ENCODE data around the gene MSL3B.
A peak's percentile ranks its signal among the peaks of the same experiment; 100 is the strongest.

The MSL3B gene

DNA sequence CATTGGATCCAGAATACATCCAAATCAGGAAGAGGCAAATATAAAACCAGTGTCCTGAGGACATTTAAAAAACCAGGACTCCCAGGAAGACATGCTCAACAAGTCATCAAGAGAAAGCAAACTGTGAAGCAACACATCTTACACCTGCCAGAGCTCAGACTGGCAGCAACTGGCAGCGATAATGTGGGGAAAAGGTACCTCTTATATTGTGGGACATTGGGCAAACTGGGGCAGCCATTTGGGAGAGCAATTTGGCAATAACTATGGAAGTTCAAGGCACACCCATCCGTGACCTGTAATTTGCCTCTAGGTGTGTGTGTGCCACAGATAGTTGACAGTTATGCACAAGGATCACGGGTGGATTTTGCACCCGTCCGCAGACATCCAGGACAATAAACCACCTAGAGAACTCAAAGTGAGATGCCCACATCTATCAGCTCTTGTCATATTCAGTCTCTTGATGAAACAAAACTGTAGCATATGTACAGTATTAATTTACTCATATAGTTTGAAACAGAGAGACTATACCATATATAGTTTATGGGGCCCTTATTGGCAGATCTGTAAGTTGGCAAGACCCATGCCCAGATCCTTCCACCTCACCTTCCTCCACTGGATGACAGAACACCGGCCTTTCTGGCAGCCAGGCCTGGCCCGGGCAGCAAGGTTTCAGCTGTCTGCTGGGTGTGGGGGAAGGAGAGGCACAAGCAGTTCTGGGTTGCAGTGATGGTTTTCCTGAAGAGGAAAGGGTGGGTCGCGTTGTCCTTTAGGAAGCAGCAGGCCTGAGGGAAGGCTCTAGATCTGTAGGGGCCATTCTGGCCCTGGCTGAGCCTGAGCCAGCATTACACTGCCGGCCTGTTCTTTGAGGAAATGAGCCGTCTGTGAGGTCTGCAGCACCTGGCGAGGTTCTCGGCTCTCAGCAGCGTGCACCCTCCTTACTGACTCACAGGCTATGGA, 32.7 kb downstream of the MSL3B start:
- no peak overlapping the region for H2BK15ac ChIP-seq (ENCODE audit: low read length)
- no CpG with 5 or more reads among the region's 14 CpGs for WGBS, 2 donors (ENCODE audit: extremely low coverage in 2 of 2, insufficient read length in 2 of 2, insufficient replicate concordance in 1 of 2)
- peaks cover 6 to 8% of the 10 kb centered on the region in 2 donors for H3K4me1 ChIP-seq (ENCODE audit: control insufficient read depth in 2 of 2, insufficient read depth in 1 of 2, low read depth in 1 of 2, low read length in 2 of 2)
- H3K14ac ChIP-seq (ENCODE audit: low read length), result no peak overlapping the region
- H3K4me3 ChIP-seq (ENCODE audit: low read length in 2 of 2), result no peak overlapping the region
- no peak overlapping the region for H3K23ac ChIP-seq (ENCODE audit: low read depth, low read length, poor library complexity)
- no peak overlapping the region for H4K8ac ChIP-seq (ENCODE audit: low read depth, low read length)
- H3K4ac ChIP-seq (ENCODE audit: low read length), result no peak overlapping the region
- no peak overlapping the region for H4K91ac ChIP-seq (ENCODE audit: low read depth, low read length, poor library complexity)
- no peak overlapping the region for H2BK5ac ChIP-seq (ENCODE audit: low read length)
- H3K9ac ChIP-seq (ENCODE audit: low read depth, low read length, poor library complexity), result peak overlapping the region; percentile 61
- no peak for DNase-seq (ENCODE audit: low spot score)
- H2AK5ac ChIP-seq (ENCODE audit: low read depth, low read length), result no peak overlapping the region
- no peak overlapping the region for H3K18ac ChIP-seq (ENCODE audit: low read length)
- no peak overlapping the region for H2BK120ac ChIP-seq (ENCODE audit: low read depth, low read length)
- H3K4me2 ChIP-seq (ENCODE audit: insufficient read depth, low read length, poor library complexity, severe bottlenecking), result no peak overlapping the region
- peaks cover 49 to 74% of the 10 kb centered on the region in 2 donors for H3K36me3 ChIP-seq (replicated peaks in 1 of 2; ENCODE audit: control insufficient read depth in 2 of 2, insufficient read depth in 2 of 2, low read length in 2 of 2)
- H2AFZ ChIP-seq (ENCODE audit: low read length), result no peak overlapping the region
- no peaks in the 10 kb centered on the region for H3K27me3 ChIP-seq (ENCODE audit: control insufficient read depth in 3 of 3, insufficient read depth in 3 of 3, low read depth in 1 of 3, low read length in 3 of 3)
- H3K79me1 ChIP-seq (ENCODE audit: low read depth, low read length), result peaks cover 12% of the 10 kb centered on the region
- no peak overlapping the region for H2BK12ac ChIP-seq (ENCODE audit: low read length)
- no peak overlapping the region for H3K27ac ChIP-seq (replicated peaks; ENCODE audit: low read length)
- peaks cover 0 to 3% of the 10 kb centered on the region in 2 donors for H3K9me3 ChIP-seq (replicated peaks in 1 of 2; ENCODE audit: control insufficient read depth in 2 of 2, insufficient read depth in 1 of 2, low read depth in 1 of 2, low read length in 2 of 2)

DNA sequence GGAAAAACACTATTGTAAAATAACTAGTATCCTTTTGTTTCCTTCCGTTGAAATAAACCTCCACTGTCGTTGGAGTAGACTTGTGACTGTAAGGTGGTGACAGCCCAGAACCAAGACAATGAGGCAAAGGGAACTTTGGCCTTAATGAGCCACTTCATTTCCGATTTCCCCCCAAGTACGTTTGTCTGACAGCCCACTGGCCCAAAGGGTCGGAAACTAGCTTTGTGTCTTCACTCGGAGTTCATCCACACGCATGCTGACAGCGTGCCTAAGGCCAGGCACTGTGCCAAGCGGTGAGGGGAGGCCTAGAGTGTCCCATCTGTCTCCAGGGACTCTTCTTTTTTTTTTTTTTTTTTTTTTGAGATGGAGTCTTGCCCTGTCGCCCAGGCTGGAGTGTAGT, 34.8 kb downstream of the MSL3B start:
- WGBS, 2 donors (ENCODE audit: extremely low coverage in 2 of 2, insufficient read length in 2 of 2, insufficient replicate concordance in 1 of 2), result no CpG with 5 or more reads among the region's 10 CpGs
- Histone ChIP-seq H3K4ac (ENCODE audit: low read length) (no peak overlapping the region), H3K36me3 (replicated peaks in 1 of 2; ENCODE audit: control insufficient read depth in 2 of 2, insufficient read depth in 2 of 2, low read length in 2 of 2) (peaks cover 28 to 52% of the 10 kb centered on the region in 2 donors), H3K23ac (ENCODE audit: low read depth, low read length, poor library complexity) (no peak overlapping the region), H3K79me1 (ENCODE audit: low read depth, low read length) (peaks cover 1% of the 10 kb centered on the region), H4K8ac (ENCODE audit: low read depth, low read length) (no peak overlapping the region), H2AK5ac (ENCODE audit: low read depth, low read length) (no peak overlapping the region), H3K27me3 (ENCODE audit: control insufficient read depth in 3 of 3, insufficient read depth in 3 of 3, low read depth in 1 of 3, low read length in 3 of 3) (no peaks in the 10 kb centered on the region), H3K27ac (replicated peaks; ENCODE audit: low read length) (peak overlapping the region; percentile 19), H3K9ac (ENCODE audit: low read depth, low read length, poor library complexity) (no peak overlapping the region), H3K4me1 (ENCODE audit: control insufficient read depth in 2 of 2, insufficient read depth in 1 of 2, low read depth in 1 of 2, low read length in 2 of 2) (peaks cover 6% of the 10 kb centered on the region in 2 donors), H2AFZ (ENCODE audit: low read length) (no peak overlapping the region), H2BK5ac (ENCODE audit: low read length) (no peak overlapping the region), H3K14ac (ENCODE audit: low read length) (no peak overlapping the region), H2BK120ac (ENCODE audit: low read depth, low read length) (no peak overlapping the region), H3K9me3 (replicated peaks in 1 of 2; ENCODE audit: control insufficient read depth in 2 of 2, insufficient read depth in 1 of 2, low read depth in 1 of 2, low read length in 2 of 2) (peaks cover 0 to 3% of the 10 kb centered on the region in 2 donors), H3K18ac (ENCODE audit: low read length) (no peak overlapping the region), H4K91ac (ENCODE audit: low read depth, low read length, poor library complexity) (no peak overlapping the region), H2BK15ac (ENCODE audit: low read length) (no peak overlapping the region), H3K4me2 (ENCODE audit: insufficient read depth, low read length, poor library complexity, severe bottlenecking) (no peak overlapping the region), H3K4me3 (ENCODE audit: low read length in 2 of 2) (no peak overlapping the region), H2BK12ac (ENCODE audit: low read length) (no peak overlapping the region)
- DNase-seq (ENCODE audit: low spot score), result no peak

DNA sequence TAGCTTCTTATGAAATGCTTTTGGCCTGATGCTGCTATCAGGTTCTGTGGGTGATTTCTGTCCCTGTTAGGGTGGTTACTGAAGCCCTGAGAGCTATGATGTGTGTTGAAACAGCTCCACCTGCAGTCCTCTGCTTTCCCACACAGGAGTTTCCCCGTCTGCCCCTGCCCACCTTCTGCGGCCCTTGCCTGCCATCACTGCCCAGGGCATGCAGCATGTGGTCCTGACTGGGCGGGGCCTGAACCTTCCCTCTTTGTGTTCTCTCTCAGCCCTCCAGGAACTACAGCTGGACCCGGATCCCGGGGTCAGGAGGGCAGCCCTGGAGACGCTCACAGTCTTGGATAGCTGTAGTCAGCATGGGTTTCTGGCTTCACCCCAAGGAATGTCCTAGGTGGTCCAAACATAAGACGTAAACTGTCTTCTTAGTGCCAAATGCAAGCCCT, 35.3 kb downstream of the MSL3B start:
- Histone ChIP-seq H2AK5ac (ENCODE audit: low read depth, low read length) (no peak overlapping the region), H2AFZ (ENCODE audit: low read length) (peak overlapping the region; percentile 71), H4K8ac (ENCODE audit: low read depth, low read length) (no peak overlapping the region), H3K23ac (ENCODE audit: low read depth, low read length, poor library complexity) (no peak overlapping the region), H3K27me3 (ENCODE audit: control insufficient read depth in 3 of 3, insufficient read depth in 3 of 3, low read depth in 1 of 3, low read length in 3 of 3) (no peaks in the 10 kb centered on the region), H2BK5ac (ENCODE audit: low read length) (no peak overlapping the region), H3K4me3 (ENCODE audit: low read length in 2 of 2) (no peak overlapping the region), H3K9me3 (replicated peaks in 1 of 2; ENCODE audit: control insufficient read depth in 2 of 2, insufficient read depth in 1 of 2, low read depth in 1 of 2, low read length in 2 of 2) (peaks cover 0 to 3% of the 10 kb centered on the region in 2 donors), H3K18ac (ENCODE audit: low read length) (peak overlapping the region; percentile 60), H2BK15ac (ENCODE audit: low read length) (no peak overlapping the region), H3K14ac (ENCODE audit: low read length) (no peak overlapping the region), H3K9ac (ENCODE audit: low read depth, low read length, poor library complexity) (no peak overlapping the region), H3K27ac (replicated peaks; ENCODE audit: low read length) (no peak overlapping the region), H2BK120ac (ENCODE audit: low read depth, low read length) (no peak overlapping the region), H3K36me3 (replicated peaks in 1 of 2; ENCODE audit: control insufficient read depth in 2 of 2, insufficient read depth in 2 of 2, low read length in 2 of 2) (peaks cover 23 to 47% of the 10 kb centered on the region in 2 donors), H3K4me1 (ENCODE audit: control insufficient read depth in 2 of 2, insufficient read depth in 1 of 2, low read depth in 1 of 2, low read length in 2 of 2) (peaks cover 6% of the 10 kb centered on the region in 2 donors), H2BK12ac (ENCODE audit: low read length) (no peak overlapping the region), H3K4ac (ENCODE audit: low read length) (no peak overlapping the region), H3K79me1 (ENCODE audit: low read depth, low read length) (peaks cover 1% of the 10 kb centered on the region), H4K91ac (ENCODE audit: low read depth, low read length, poor library complexity) (no peak overlapping the region), H3K4me2 (ENCODE audit: insufficient read depth, low read length, poor library complexity, severe bottlenecking) (no peak overlapping the region)
- peak; percentile 54 for DNase-seq (ENCODE audit: low spot score)
- WGBS, 2 donors (ENCODE audit: extremely low coverage in 2 of 2, insufficient read length in 2 of 2, insufficient replicate concordance in 1 of 2), result no CpG with 5 or more reads among the region's 7 CpGs

DNA sequence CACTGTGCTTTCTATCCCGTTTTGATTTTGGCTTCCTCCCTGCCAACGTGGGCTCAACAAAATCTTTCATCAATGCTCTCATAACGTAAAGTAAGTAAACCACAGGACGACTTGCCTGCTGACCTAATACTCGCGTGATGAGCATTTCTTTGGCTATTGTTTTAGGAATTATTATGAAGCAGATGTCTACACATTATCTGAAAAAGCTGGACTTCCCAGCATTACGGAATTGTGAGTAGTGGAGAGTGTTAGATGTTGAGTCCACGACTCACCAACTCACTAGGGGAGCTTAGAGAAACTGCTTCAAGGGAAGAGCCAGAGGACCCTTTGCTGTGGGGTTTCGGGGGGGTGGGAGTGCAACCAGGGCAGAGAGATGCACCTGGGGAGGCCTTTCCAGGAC, 35.8 kb downstream of the MSL3B start:
- Histone ChIP-seq H3K27me3 (ENCODE audit: control insufficient read depth in 3 of 3, insufficient read depth in 3 of 3, low read depth in 1 of 3, low read length in 3 of 3) (no peaks in the 10 kb centered on the region), H4K91ac (ENCODE audit: low read depth, low read length, poor library complexity) (no peak overlapping the region), H3K9me3 (replicated peaks in 1 of 2; ENCODE audit: control insufficient read depth in 2 of 2, insufficient read depth in 1 of 2, low read depth in 1 of 2, low read length in 2 of 2) (peaks cover 0 to 3% of the 10 kb centered on the region in 2 donors), H2BK120ac (ENCODE audit: low read depth, low read length) (no peak overlapping the region), H4K8ac (ENCODE audit: low read depth, low read length) (no peak overlapping the region), H3K79me1 (ENCODE audit: low read depth, low read length) (peaks cover 1% of the 10 kb centered on the region), H3K9ac (ENCODE audit: low read depth, low read length, poor library complexity) (no peak overlapping the region), H3K23ac (ENCODE audit: low read depth, low read length, poor library complexity) (no peak overlapping the region), H3K4ac (ENCODE audit: low read length) (no peak overlapping the region), H3K4me3 (ENCODE audit: low read length in 2 of 2) (no peak overlapping the region), H2BK5ac (ENCODE audit: low read length) (no peak overlapping the region), H3K4me1 (ENCODE audit: control insufficient read depth in 2 of 2, insufficient read depth in 1 of 2, low read depth in 1 of 2, low read length in 2 of 2) (peaks cover 6% of the 10 kb centered on the region in 2 donors), H3K14ac (ENCODE audit: low read length) (no peak overlapping the region), H2AFZ (ENCODE audit: low read length) (peak overlapping the region; percentile 11), H3K36me3 (replicated peaks in 1 of 2; ENCODE audit: control insufficient read depth in 2 of 2, insufficient read depth in 2 of 2, low read length in 2 of 2) (peaks cover 20 to 43% of the 10 kb centered on the region in 2 donors), H3K18ac (ENCODE audit: low read length) (peak overlapping the region; percentile 60), H2BK15ac (ENCODE audit: low read length) (no peak overlapping the region), H2BK12ac (ENCODE audit: low read length) (no peak overlapping the region), H3K4me2 (ENCODE audit: insufficient read depth, low read length, poor library complexity, severe bottlenecking) (no peak overlapping the region), H2AK5ac (ENCODE audit: low read depth, low read length) (no peak overlapping the region), H3K27ac (replicated peaks; ENCODE audit: low read length) (no peak overlapping the region)
- no CpG with 5 or more reads among the region's 9 CpGs for WGBS, 2 donors (ENCODE audit: extremely low coverage in 2 of 2, insufficient read length in 2 of 2, insufficient replicate concordance in 1 of 2)
- no peak for DNase-seq (ENCODE audit: low spot score)
